Activated CD8-positive, alpha-beta memory T cell treated with anti-CD3 and anti-CD28 coated beads, Interleukin-2, amount 10 ng/mL, durations not matched to agents 7 days and 5 days (primary cell): ENCODE results near the gene TTC19. TPM values are rescaled to one million over a fixed set of nuclear protein-coding genes. Genes with fewer than 3 reads are reported as not detected.

Source experiments
- ATAC-seq: fragments of 150-1000 bp; cut with Tn5 transposase; one replicate; pipeline ENCODE4 v1.10.0; 2021; ENCODE audit warnings: moderate library complexity
- CTCF ChIA-PET: fragments of 350-600 bp; sonication (Branson Sonifier 250); formaldehyde crosslinking; loops from one replicate; lab custom pipeline; 2021; ENCODE audit warnings: antibody characterized with exemption; lab: Charles Lee
- DNase-seq: peaks from one replicate; pipeline ENCODE4 v3.0.0-alpha.2; 2020
- H3K27ac Mint-ChIP-seq: one replicate; pipeline ENCODE4 v1.8.0; 2021; ENCODE audit warnings: mild to moderate bottlenecking, mixed read lengths
- H3K27me3 Mint-ChIP-seq: one replicate; pipeline ENCODE4 v1.8.0; 2021; ENCODE audit warnings: mixed read lengths
- H3K36me3 Mint-ChIP-seq: one replicate; pipeline ENCODE4 v1.8.0; 2021; ENCODE audit warnings: mild to moderate bottlenecking, mixed read lengths
- H3K4me1 Mint-ChIP-seq: one replicate; pipeline ENCODE4 v1.8.0; 2021; ENCODE audit warnings: mixed read lengths
- H3K4me3 Mint-ChIP-seq: one replicate; pipeline ENCODE4 v1.8.0; 2021; ENCODE audit warnings: mild to moderate bottlenecking, moderate library complexity, mixed read lengths
- H3K9me3 Mint-ChIP-seq: one replicate; pipeline ENCODE4 v1.8.0; 2022; ENCODE audit warnings: low read depth, mixed read lengths
- total RNA-seq, 2 experiments: library from RNA; stranded (reverse); gene quantifications; one replicate each; pipeline ENCODE4 v1.2.3, GENCODE V29; 2021

TTC19 gene
- total RNA-seq, 2 experiments from 2014 or later = 32.6 to 33.1 TPM

GRCh38 chr17:15981208-15981607 lies 18.4 kb upstream of the TTC19 start:
- H3K9me3 Mint-ChIP-seq = no peaks in the 10 kb centered on the region
- peak; percentile 86 for ATAC-seq
- peaks cover 22% of the 10 kb centered on the region for H3K36me3 Mint-ChIP-seq
- no peak overlapping the region for H3K27ac Mint-ChIP-seq
- CTCF ChIA-PET = interaction anchor here (0.9 to 1.5 kb wide), 2 partner anchors 35 to 36 kb away, joined by 3 to 5 read pairs; partner anchors contain the start of gene ADORA2B
- no peak overlapping the region for H3K4me3 Mint-ChIP-seq
- H3K27me3 Mint-ChIP-seq = no peaks in the 10 kb centered on the region
- peaks cover 19% of the 10 kb centered on the region for H3K4me1 Mint-ChIP-seq
- no peak for DNase-seq

- ATAC-seq = no peak
- no peaks in the 10 kb centered on the region for H3K27me3 Mint-ChIP-seq
- no peak overlapping the region for H3K4me3 Mint-ChIP-seq
- DNase-seq = no peak
- H3K9me3 Mint-ChIP-seq = no peaks in the 10 kb centered on the region
- CTCF ChIA-PET = interaction anchor here (0.9 to 1.5 kb wide), 2 partner anchors 35 to 37 kb away, joined by 3 to 5 read pairs; partner anchors contain the start of gene ADORA2B
- H3K27ac Mint-ChIP-seq = no peak overlapping the region
- peaks cover 20% of the 10 kb centered on the region for H3K36me3 Mint-ChIP-seq
- peaks cover 19% of the 10 kb centered on the region for H3K4me1 Mint-ChIP-seq
Observed at GRCh38 chr17:15981646-15982580, 17.7 kb upstream of the TTC19 start.

- Mint-ChIP-seq H3K9me3 (no peaks in the 10 kb centered on the region), H3K4me1 (peaks cover 15% of the 10 kb centered on the region), H3K36me3 (peaks cover 8% of the 10 kb centered on the region), H3K27me3 (no peaks in the 10 kb centered on the region), H3K27ac (no peak overlapping the region), H3K4me3 (no peak overlapping the region)
- ATAC-seq (no peak), DNase-seq (peak; percentile 15)
- CTCF ChIA-PET = interaction anchor here (2.2 to 5.0 kb wide), 2 partner anchors 51 to 167 kb away, joined by 7 to 29 read pairs; partner anchors contain the start of gene ADORA2B
Observed at GRCh38 chr17:15996322-15996721, 3.3 kb upstream of the TTC19 start.

- DNase-seq = peak; percentile 31
- Mint-ChIP-seq H3K9me3 (no peaks in the 10 kb centered on the region), H3K36me3 (peaks cover 25% of the 10 kb centered on the region), H3K27me3 (no peaks in the 10 kb centered on the region), H3K27ac (peak overlapping the region; percentile 98), H3K4me1 (peaks cover 25% of the 10 kb centered on the region), H3K4me3 (peak overlapping the region; percentile 84)
- ATAC-seq = no peak
- CTCF ChIA-PET = interaction anchor here (1.1 to 5.0 kb wide), 6 partner anchors 12 to 168 kb away, joined by 3 to 29 read pairs (median 5); no protein-coding TSS in a partner anchor
Observed at GRCh38 chr17:15998031-15998562, 1.5 kb upstream of the TTC19 start.

GRCh38 chr17:15999974-16000827 lies 577 bp downstream of the TTC19 start:
- DNase-seq (no peak), ATAC-seq (peak; percentile 46)
- Mint-ChIP-seq H3K9me3 (no peaks in the 10 kb centered on the region), H3K4me1 (peaks cover 25% of the 10 kb centered on the region), H3K36me3 (peaks cover 44% of the 10 kb centered on the region), H3K27me3 (no peaks in the 10 kb centered on the region), H3K27ac (peak overlapping the region; percentile 88), H3K4me3 (peak overlapping the region; percentile 84)
- CTCF ChIA-PET = interaction anchor here (0.9 to 5.0 kb wide), 10 partner anchors 11 to 742 kb away, joined by 3 to 29 read pairs (median 4); partner anchors contain the start of gene ADORA2B

- H3K36me3 Mint-ChIP-seq = peaks cover 53% of the 10 kb centered on the region
- CTCF ChIA-PET = interaction anchor here (0.6 to 1.0 kb wide), 6 partner anchors 8 to 413 kb away, joined by 3 to 5 read pairs (median 3); partner anchors contain the start of gene ADORA2B
- H3K27me3 Mint-ChIP-seq = no peaks in the 10 kb centered on the region
- peaks cover 25% of the 10 kb centered on the region for H3K4me1 Mint-ChIP-seq
- H3K9me3 Mint-ChIP-seq = no peaks in the 10 kb centered on the region
- peak overlapping the region; percentile 84 for H3K4me3 Mint-ChIP-seq
- H3K27ac Mint-ChIP-seq = peak overlapping the region; percentile 88
- ATAC-seq = no peak
- DNase-seq = no peak
Observed at GRCh38 chr17:16001226-16001897, 1.7 kb downstream of the TTC19 start.

GRCh38 chr17:16002708-16003260 lies 3.2 kb downstream of the TTC19 start:
- CTCF ChIA-PET = interaction anchor here (1.4 kb wide), 1 partner anchor 9 kb away, joined by 3 read pairs; no protein-coding TSS in a partner anchor
- H3K4me3 Mint-ChIP-seq = no peak overlapping the region
- DNase-seq = peak; percentile 4
- no peak overlapping the region for H3K27ac Mint-ChIP-seq
- peaks cover 28% of the 10 kb centered on the region for H3K4me1 Mint-ChIP-seq
- no peaks in the 10 kb centered on the region for H3K27me3 Mint-ChIP-seq
- H3K9me3 Mint-ChIP-seq = no peaks in the 10 kb centered on the region
- ATAC-seq = no peak
- peaks cover 62% of the 10 kb centered on the region for H3K36me3 Mint-ChIP-seq

GRCh38 chr17:16003841-16004240 lies 4.2 kb downstream of the TTC19 start:
- no peaks in the 10 kb centered on the region for H3K27me3 Mint-ChIP-seq
- peaks cover 31% of the 10 kb centered on the region for H3K4me1 Mint-ChIP-seq
- CTCF ChIA-PET = interaction anchor here (1.4 kb wide), 1 partner anchor 8 kb away, joined by 3 read pairs; no protein-coding TSS in a partner anchor
- ATAC-seq (no peak), DNase-seq (peak; percentile 12)
- H3K36me3 Mint-ChIP-seq = peaks cover 72% of the 10 kb centered on the region
- no peaks in the 10 kb centered on the region for H3K9me3 Mint-ChIP-seq
- no peak overlapping the region for H3K4me3 Mint-ChIP-seq
- no peak overlapping the region for H3K27ac Mint-ChIP-seq

GRCh38 chr17:16005636-16006035 lies 6.0 kb downstream of the TTC19 start:
- Mint-ChIP-seq H3K9me3 (no peaks in the 10 kb centered on the region), H3K4me3 (no peak overlapping the region), H3K36me3 (peaks cover 74% of the 10 kb centered on the region), H3K4me1 (peaks cover 26% of the 10 kb centered on the region), H3K27me3 (no peaks in the 10 kb centered on the region), H3K27ac (no peak overlapping the region)
- ATAC-seq (no peak), DNase-seq (no peak)
- CTCF ChIA-PET = no interaction called here

GRCh38 chr17:16007439-16007838 lies 7.8 kb downstream of the TTC19 start:
- DNase-seq (no peak), ATAC-seq (no peak)
- Mint-ChIP-seq H3K27me3 (no peaks in the 10 kb centered on the region), H3K4me1 (peaks cover 13% of the 10 kb centered on the region), H3K9me3 (no peaks in the 10 kb centered on the region), H3K4me3 (no peak overlapping the region), H3K27ac (no peak overlapping the region), H3K36me3 (peaks cover 70% of the 10 kb centered on the region)
- CTCF ChIA-PET = no interaction called here

- CTCF ChIA-PET = interaction anchor here (1.1 to 1.4 kb wide), 2 partner anchors 14 to 69 kb away, joined by 3 read pairs; partner anchors contain the start of genes TTC19 and ZSWIM7
- DNase-seq (no peak), ATAC-seq (no peak)
- Mint-ChIP-seq H3K27ac (no peak overlapping the region), H3K27me3 (no peaks in the 10 kb centered on the region), H3K4me1 (peaks cover 3% of the 10 kb centered on the region), H3K4me3 (no peak overlapping the region), H3K9me3 (no peaks in the 10 kb centered on the region), H3K36me3 (peaks cover 46% of the 10 kb centered on the region)
Observed at GRCh38 chr17:16013943-16014407, 14.4 kb downstream of the TTC19 start.

- peaks cover 6% of the 10 kb centered on the region for H3K4me1 Mint-ChIP-seq
- H3K27me3 Mint-ChIP-seq = no peaks in the 10 kb centered on the region
- H3K4me3 Mint-ChIP-seq = no peak overlapping the region
- no peaks in the 10 kb centered on the region for H3K9me3 Mint-ChIP-seq
- ATAC-seq (no peak), DNase-seq (no peak)
- peaks cover 53% of the 10 kb centered on the region for H3K36me3 Mint-ChIP-seq
- CTCF ChIA-PET = no interaction called here
- H3K27ac Mint-ChIP-seq = no peak overlapping the region
Observed at GRCh38 chr17:16019347-16019746, 19.7 kb downstream of the TTC19 start.
